CD14-positive monocyte (primary cell): Measurements from ENCODE around the gene PHETA2. TPM values are rescaled to one million over a fixed set of nuclear protein-coding genes. Genes with fewer than 3 reads are reported as not detected.

Experiments
- DNase-seq, 3 donors: peaks; one replicate each; pipeline ENCODE4 v3.0.0-alpha.2; 2011 to 2022
- H2AFZ ChIP-seq: 2 replicates; pipeline ENCODE4 v1.6.0; 2012; ENCODE audit warnings: mild to moderate bottlenecking, low read depth, low read length, inconsistent platforms; ENCODE audit not compliant: insufficient read depth, poor library complexity, severe bottlenecking
- H3K27ac ChIP-seq, 2 donors: 1 replicate in 1 of 2; 2 replicates in 1 of 2; pipeline ENCODE4 v1.5.1; 2012 to 2013; ENCODE audit warnings: low read length in 2 of 2, control low read depth in 1 of 2, inconsistent platforms in 1 of 2, low read depth in 1 of 2, mild to moderate bottlenecking in 1 of 2
- H3K27me3 ChIP-seq, 2 donors: one replicate each; pipeline versions ENCODE4 v1.6.0 to v1.6.1; 2011 to 2013; ENCODE audit warnings: low read length in 2 of 2; ENCODE audit not compliant: control insufficient read depth in 2 of 2, insufficient read depth in 2 of 2
- H3K36me3 ChIP-seq, 2 donors: replicated peaks in 1 of 2; 1 replicate in 1 of 2; 2 replicates in 1 of 2; pipeline versions ENCODE4 v1.5.1 to v1.6.1; 2012 to 2013; ENCODE audit warnings: low read length in 2 of 2, control low read depth in 1 of 2, inconsistent platforms in 1 of 2, mild to moderate bottlenecking in 1 of 2; ENCODE audit not compliant: insufficient read depth in 2 of 2, control insufficient read depth in 1 of 2
- H3K4me1 ChIP-seq, 2 donors: 1 replicate in 1 of 2; 2 replicates in 1 of 2; pipeline versions ENCODE4 v1.5.1 to v1.6.1; 2012 to 2013; ENCODE audit warnings: low read length in 2 of 2, control low read depth in 1 of 2, inconsistent platforms in 1 of 2, mild to moderate bottlenecking in 1 of 2, moderate library complexity in 1 of 2; ENCODE audit not compliant: insufficient read depth in 2 of 2, control insufficient read depth in 1 of 2
- H3K4me2 ChIP-seq: replicated peaks from 2 replicates; pipeline ENCODE3; 2012; ENCODE audit warnings: low read length, moderate library complexity, mild to moderate bottlenecking; ENCODE audit not compliant: poor library complexity, severe bottlenecking; ENCODE audit errors: extremely low read depth
- H3K4me3 ChIP-seq, 3 experiments: fragments of 200-600 bp in 1 of 3; sonication (generic) in 1 of 3; replicated peaks in 1 of 3; 1 replicate in 2 of 3; 2 replicates in 1 of 3; pipeline ENCODE4 v1.5.1; 2011 to 2013; ENCODE audit warnings: low read length in 3 of 3, mild to moderate bottlenecking in 3 of 3, control low read depth in 2 of 3, low read depth in 2 of 3, inconsistent platforms in 1 of 3, moderate library complexity in 1 of 3
- H3K79me2 ChIP-seq: 2 replicates; pipeline ENCODE4 v1.6.0; 2012; ENCODE audit warnings: mild to moderate bottlenecking, control low read depth, inconsistent platforms, low read length, moderate library complexity; ENCODE audit not compliant: insufficient read depth
- H3K9ac ChIP-seq: 2 replicates; pipeline ENCODE4 v1.6.0; 2017; ENCODE audit warnings: low read length, mild to moderate bottlenecking; ENCODE audit not compliant: insufficient read depth, poor library complexity, severe bottlenecking
- H3K9me3 ChIP-seq, 2 donors: replicated peaks in 1 of 2; 1 replicate in 1 of 2; 2 replicates in 1 of 2; pipeline versions ENCODE4 v1.5.1 to v1.6.1; 2012 to 2013; ENCODE audit warnings: low read length in 2 of 2, control low read depth in 1 of 2; ENCODE audit not compliant: control insufficient read depth in 1 of 2, insufficient read depth in 1 of 2
- H4K20me1 ChIP-seq: 2 replicates; pipeline ENCODE4 v1.6.0; 2012; ENCODE audit warnings: mild to moderate bottlenecking, low read length, control low read depth, moderate library complexity; ENCODE audit not compliant: insufficient read depth
- H3K27ac Mint-ChIP-seq, 7 donors: one replicate each; pipeline ENCODE4 v1.8.0; 2020; ENCODE audit warnings: mild to moderate bottlenecking in 7 of 7, mixed read lengths in 7 of 7, moderate library complexity in 6 of 7, inconsistent platforms in 2 of 7
- H3K27me3 Mint-ChIP-seq, 3 donors: one replicate each; pipeline ENCODE4 v1.8.0; 2021 to 2022; ENCODE audit warnings: low read depth in 3 of 3, mild to moderate bottlenecking in 3 of 3, mixed read lengths in 3 of 3, moderate library complexity in 3 of 3, inconsistent platforms in 1 of 3
- H3K36me3 Mint-ChIP-seq, 2 donors: one replicate each; pipeline ENCODE4 v1.8.0; 2020; ENCODE audit warnings: mixed read lengths in 2 of 2, inconsistent platforms in 1 of 2, mild to moderate bottlenecking in 1 of 2
- H3K4me1 Mint-ChIP-seq: one replicate; pipeline ENCODE4 v1.8.0; 2020; ENCODE audit warnings: mild to moderate bottlenecking, mixed read lengths
- H3K4me3 Mint-ChIP-seq, 2 donors: one replicate each; pipeline ENCODE4 v1.8.0; 2020; ENCODE audit warnings: mild to moderate bottlenecking in 2 of 2, mixed read lengths in 2 of 2, moderate library complexity in 1 of 2
- H3K9me3 Mint-ChIP-seq, 7 donors: one replicate each; pipeline ENCODE4 v1.8.0; 2020 to 2022; ENCODE audit warnings: mixed read lengths in 7 of 7, mild to moderate bottlenecking in 6 of 7, moderate library complexity in 6 of 7, inconsistent platforms in 2 of 7
- CTCF ChIP-seq: fragments of 200-600 bp; IDR thresholded peaks from one replicate; pipeline ENCODE4 v1.8.0; 2022; ENCODE audit warnings: antibody characterized with exemption, mild to moderate bottlenecking
- WGBS: methylation state at CpG from one replicate; pipeline ENCODE4 v1.1.5; 2013; ENCODE audit warnings: missing lambda C conversion rate; ENCODE audit not compliant: insufficient coverage; 5-methylcytosine and 5-hydroxymethylcytosine counted together
- intact Hi-C, 2 donors: fragments of 100-400 bp; cut with micrococcal nuclease; formaldehyde crosslinking; loops; one replicate each; pipeline versions ENCODE4 v1.15.0 to v1.15.1; 2023
- polyA plus RNA-seq, 3 donors: library from polyadenylated mRNA; depleted of rRNA in 1 of 3; unstranded in 2 of 3; stranded (reverse) in 1 of 3; fragments of 300-500 nt in 2 of 3; fragments of >200 nt in 1 of 3; fragmentation: Illumina TruSeq in 2 of 3; gene quantifications; 1 replicate in 2 of 3; 2 replicates in 1 of 3; pipeline ENCODE4 v1.2.3, GENCODE V29; 2012 to 2021

The PHETA2 gene
- polyA plus RNA-seq, 3 donors: 2.4 to 3.6 (median 3.3) TPM

GRCh38 chr22:42072606-42073330 is 1.3 kb upstream of the PHETA2 start:
- 81% methylated on average over 8 of the region's 8 CpGs for WGBS
- H4K20me1 ChIP-seq: peaks cover 21% of the 10 kb centered on the region
- peaks cover 59% of the 10 kb centered on the region for H3K4me1 Mint-ChIP-seq
- no peak overlapping the region for H3K4me2 ChIP-seq
- intact Hi-C loops: loop anchor here (5.0 kb wide), 1 partner anchor 75 kb away; the partner anchor contains the start of gene WBP2NL (in 2 of the 2)
- no peaks in the 10 kb centered on the region for H3K9me3 ChIP-seq
- TF ChIP-seq CTCF: no peak
- no peaks in the 10 kb centered on the region for H3K27me3 ChIP-seq
- peak overlapping the region in 2 of 7 donors; percentile 1 to 26 for H3K27ac Mint-ChIP-seq
- H3K79me2 ChIP-seq: peaks cover 36% of the 10 kb centered on the region
- H3K9me3 Mint-ChIP-seq: peaks cover 0 to 2% (median 0%) of the 10 kb centered on the region in 7 donors
- DNase-seq: no peak
- no peak overlapping the region for H3K4me3 Mint-ChIP-seq
- no peak overlapping the region for H3K4me3 ChIP-seq
- H3K4me1 ChIP-seq: peaks cover 52 to 80% of the 10 kb centered on the region in 2 donors
- peaks cover 14 to 22% of the 10 kb centered on the region in 2 donors for H3K36me3 Mint-ChIP-seq
- peaks cover 0 to 2% (median 0%) of the 10 kb centered on the region in 3 donors for H3K27me3 Mint-ChIP-seq
- no peak overlapping the region for H3K27ac ChIP-seq
- H2AFZ ChIP-seq: no peak overlapping the region
- H3K9ac ChIP-seq: no peak overlapping the region
- H3K36me3 ChIP-seq: peaks cover 9 to 26% of the 10 kb centered on the region in 2 donors

- peaks cover 59% of the 10 kb centered on the region for H3K4me1 Mint-ChIP-seq
- peak overlapping the region; percentile 93 for H2AFZ ChIP-seq
- H3K27ac Mint-ChIP-seq: peak overlapping the region in 6 of 7 donors; percentile 2 to 86 (median 49)
- intact Hi-C loops: loop anchor here (5.0 kb wide), 1 partner anchor 76 kb away; the partner anchor contains the start of gene WBP2NL (in 2 of the 2)
- H3K4me2 ChIP-seq: peak overlapping the region; percentile 84
- H3K79me2 ChIP-seq: peaks cover 27% of the 10 kb centered on the region
- H3K9me3 Mint-ChIP-seq: peaks cover 0 to 2% (median 0%) of the 10 kb centered on the region in 7 donors
- H3K36me3 ChIP-seq: peaks cover under 1 to 22% of the 10 kb centered on the region in 2 donors
- peak overlapping the region; percentile 77 to 88 for H3K4me3 Mint-ChIP-seq
- no peaks in the 10 kb centered on the region for H3K27me3 ChIP-seq
- H4K20me1 ChIP-seq: peaks cover 12% of the 10 kb centered on the region
- no peak for DNase-seq
- peak overlapping the region in 1 of 2 donors; percentile 77 for H3K27ac ChIP-seq
- H3K4me1 ChIP-seq: peaks cover 52 to 80% of the 10 kb centered on the region in 2 donors
- TF ChIP-seq CTCF: no peak
- H3K9me3 ChIP-seq: no peaks in the 10 kb centered on the region
- peak overlapping the region; percentile 50 to 75 (median 52) for H3K4me3 ChIP-seq
- peaks cover 0 to 3% (median 0%) of the 10 kb centered on the region in 3 donors for H3K27me3 Mint-ChIP-seq
- 77% methylated on average over 12 of the region's 14 CpGs for WGBS
- peaks cover 6 to 17% of the 10 kb centered on the region in 2 donors for H3K36me3 Mint-ChIP-seq
- peak overlapping the region; percentile 79 for H3K9ac ChIP-seq
Measured at GRCh38 chr22:42073621-42074041, 417 bp upstream of the PHETA2 start.
